Keratinocyte (primary cell): Measurements from ENCODE around the gene STXBP1. TPM values are rescaled to one million over a fixed set of nuclear protein-coding genes. Genes with fewer than 3 reads are reported as not detected.

Experiments
- DNase-seq: peaks from one replicate; pipeline ENCODE4 v3.0.0-alpha.2; 2011; ENCODE audit warnings: low read depth, missing footprints, low spot score
- FAIRE-seq: peaks from 2 replicates; lab custom pipeline; 2011; peaks lifted over from hg19 to GRCh38; lab: Jason Lieb, UNC
- H2AFZ ChIP-seq: 2 replicates; pipeline ENCODE4 v1.6.0; 2012; ENCODE audit warnings: low read length, control low read depth, inconsistent platforms; ENCODE audit not compliant: control insufficient read depth
- H3K27ac ChIP-seq: 2 replicates; pipeline ENCODE4 v1.5.1; 2011; ENCODE audit warnings: low read length; ENCODE audit not compliant: control insufficient read depth, insufficient read depth
- H3K27me3 ChIP-seq: 3 replicates; pipeline ENCODE4 v1.6.0; 2011; ENCODE audit warnings: low read length; ENCODE audit not compliant: control insufficient read depth, insufficient read depth; ENCODE audit errors: extremely low read depth
- H3K36me3 ChIP-seq, 2 experiments: 2 replicates in 1 of 2; 3 replicates in 1 of 2; pipeline ENCODE4 v1.5.1; 2011; ENCODE audit warnings: low read length in 2 of 2, mild to moderate bottlenecking in 1 of 2; ENCODE audit not compliant: control insufficient read depth in 2 of 2, insufficient read depth in 2 of 2; ENCODE audit errors: extremely low read depth in 1 of 2
- H3K4me1 ChIP-seq: 3 replicates; pipeline ENCODE4 v1.5.1; 2011; ENCODE audit warnings: low read length; ENCODE audit not compliant: control insufficient read depth, insufficient read depth; ENCODE audit errors: extremely low read depth
- H3K4me2 ChIP-seq: 3 replicates; pipeline ENCODE4 v1.6.0; 2011; ENCODE audit warnings: low read depth, low read length; ENCODE audit not compliant: control insufficient read depth, insufficient read depth; ENCODE audit errors: extremely low read depth
- H3K4me3 ChIP-seq, 3 experiments: fragments of 200-600 bp in 1 of 3; sonication (generic) in 1 of 3; 2 replicates in 2 of 3; 3 replicates in 1 of 3; pipeline ENCODE4 v1.5.1; 2011 to 2016; ENCODE audit warnings: low read length in 3 of 3, mild to moderate bottlenecking in 3 of 3, control low read depth in 2 of 3, inconsistent platforms in 1 of 3, low read depth in 1 of 3, mixed read lengths in 1 of 3, mixed run types in 1 of 3, moderate library complexity in 1 of 3; ENCODE audit not compliant: control insufficient read depth in 2 of 3, insufficient read depth in 2 of 3; ENCODE audit errors: extremely low read depth in 1 of 3
- H3K79me2 ChIP-seq: 2 replicates; pipeline ENCODE4 v1.6.0; 2012; ENCODE audit warnings: low read length; ENCODE audit not compliant: control insufficient read depth, insufficient read depth
- H3K9ac ChIP-seq: 3 replicates; pipeline ENCODE4 v1.6.0; 2011; ENCODE audit warnings: low read length; ENCODE audit not compliant: control insufficient read depth, insufficient read depth; ENCODE audit errors: extremely low read depth
- H3K9me1 ChIP-seq: 3 replicates; pipeline ENCODE4 v1.6.0; 2011; ENCODE audit warnings: low read length; ENCODE audit not compliant: control insufficient read depth, insufficient read depth; ENCODE audit errors: extremely low read depth
- H3K9me3 ChIP-seq: 2 replicates; pipeline ENCODE4 v1.5.1; 2012; ENCODE audit warnings: low read depth, low read length; ENCODE audit not compliant: control insufficient read depth
- H4K20me1 ChIP-seq: 3 replicates; pipeline ENCODE4 v1.6.0; 2011; ENCODE audit warnings: low read length; ENCODE audit not compliant: control insufficient read depth, insufficient read depth; ENCODE audit errors: extremely low read depth
- CTCF ChIP-seq, 3 experiments: IDR thresholded peaks in 1 of 3; conservative IDR thresholded peaks in 1 of 3; optimal IDR thresholded peaks in 1 of 3; 2 replicates in 2 of 3; 3 replicates in 1 of 3; pipeline versions ENCODE3 to v1.5.1; 2011; ENCODE audit warnings: low read length in 3 of 3, mild to moderate bottlenecking in 3 of 3, moderate library complexity in 2 of 3, control low read depth in 1 of 3, inconsistent platforms in 1 of 3; ENCODE audit not compliant: insufficient read depth in 2 of 3; ENCODE audit errors: extremely low read depth in 1 of 3
- EZH2 ChIP-seq: IDR thresholded peaks from one replicate; pipeline ENCODE4 v1.6.1; 2012; ENCODE audit warnings: inconsistent platforms, mild to moderate bottlenecking, low read length, moderate library complexity
- dilution Hi-C: fragments of 300-500 bp; cut with MboI; formaldehyde crosslinking; loops from one replicate; pipeline ENCODE4 v1.7.0; 2020; ENCODE audit warnings: low sequenced_read_pairs; ENCODE audit not compliant: extremely low pct_ligation_motif_present
- polyA plus RNA-seq, 5 experiments: library from polyadenylated mRNA; depleted of rRNA in 3 of 5; stranded (reverse) in 3 of 5; stranded (forward) in 1 of 5; unstranded in 1 of 5; fragments of >200 nt; gene quantifications; 1 replicate in 1 of 5; 2 replicates in 3 of 5; 3 replicates in 1 of 5; pipeline versions ENCODE4 v1.2.1 to v1.2.3, GENCODE V29; 2011 to 2012; ENCODE audit warnings: missing spikeins in 2 of 5, low read depth in 1 of 5, low replicate concordance in 1 of 5

The STXBP1 gene
- polyA plus RNA-seq, 1 donor (not counting 4 experiments of a cell fraction or from before 2014, with no cell fraction given): 17.1 TPM

- no peak for FAIRE-seq
- no peaks in the 10 kb centered on the region for H3K79me2 ChIP-seq
- no peak overlapping the region for H2AFZ ChIP-seq
- H4K20me1 ChIP-seq: no peaks in the 10 kb centered on the region
- DNase-seq: no peak
- dilution Hi-C loops: no loop called here
- H3K4me2 ChIP-seq: no peak overlapping the region
- H3K9me3 ChIP-seq: no peaks in the 10 kb centered on the region
- no peaks in the 10 kb centered on the region for H3K9me1 ChIP-seq
- H3K4me1 ChIP-seq: no peaks in the 10 kb centered on the region
- TF ChIP-seq CTCF (optimal IDR thresholded peaks at IDR 0.05 in 1 of 3, IDR thresholded peaks at IDR 0.05 in 1 of 3, conservative IDR thresholded peaks at IDR 0.05 in 1 of 3; ENCODE audit: extremely low read depth in 1 of 3, insufficient read depth in 2 of 3, low read length in 3 of 3) (no peak), EZH2 (no peak)
- no peak overlapping the region for H3K27ac ChIP-seq
- H3K27me3 ChIP-seq: no peaks in the 10 kb centered on the region
- H3K9ac ChIP-seq: peak overlapping the region; percentile 2
- H3K36me3 ChIP-seq: no peaks in the 10 kb centered on the region
- H3K4me3 ChIP-seq: no peak overlapping the region
Measured at GRCh38 chr9:127599550-127599891, 12.6 kb upstream of the STXBP1 start.

GRCh38 chr9:127603226-127603625, 8.9 kb upstream of the STXBP1 start:
- TF ChIP-seq EZH2: no peak
- no peak for TF ChIP-seq CTCF (optimal IDR thresholded peaks at IDR 0.05 in 1 of 3, IDR thresholded peaks at IDR 0.05 in 1 of 3, conservative IDR thresholded peaks at IDR 0.05 in 1 of 3; ENCODE audit: extremely low read depth in 1 of 3, insufficient read depth in 2 of 3, low read length in 3 of 3)
- Histone ChIP-seq H3K27me3 (no peaks in the 10 kb centered on the region), H3K9me1 (no peaks in the 10 kb centered on the region), H3K79me2 (no peaks in the 10 kb centered on the region), H3K9me3 (no peaks in the 10 kb centered on the region), H3K9ac (no peak overlapping the region), H4K20me1 (no peaks in the 10 kb centered on the region), H2AFZ (no peak overlapping the region), H3K4me3 (no peak overlapping the region), H3K27ac (no peak overlapping the region), H3K4me1 (no peaks in the 10 kb centered on the region), H3K4me2 (no peak overlapping the region), H3K36me3 (no peaks in the 10 kb centered on the region)
- no peak for FAIRE-seq
- DNase-seq: no peak
- dilution Hi-C loops: no loop called here
